Vagina (tissue), 2 donors: Measurements from ENCODE around the gene HRH3.

Source experiments
- CTCF ChIP-seq, 3 experiments: fragments of 450-650 bp in 2 of 3; fragments of 200-600 bp in 1 of 3; sonication (generic) in 1 of 3; IDR thresholded peaks; one replicate each; pipeline ENCODE4 v1.5.1; 2017 to 2019; ENCODE audit warnings: antibody characterized with exemption in 3 of 3, mild to moderate bottlenecking in 2 of 3, moderate library complexity in 2 of 3
- POLR2A ChIP-seq, 2 donors: fragments of 450-650 bp; IDR thresholded peaks; one replicate each; pipeline ENCODE4 v1.6.1; 2017; ENCODE audit warnings: antibody characterized with exemption in 2 of 2, mild to moderate bottlenecking in 2 of 2, moderate library complexity in 2 of 2
- POLR2AphosphoS5 ChIP-seq, 2 donors: sonication (generic); formaldehyde crosslinking; IDR thresholded peaks; one replicate each; pipeline ENCODE4 v1.9.0; 2017; ENCODE audit warnings: antibody characterized with exemption in 2 of 2, mild to moderate bottlenecking in 2 of 2, low read depth in 1 of 2; ENCODE audit not compliant: insufficient read depth in 1 of 2

GRCh38 chr20:62237801-62238568 lies 17.9 kb upstream of the HRH3 start, which contains the start of gene OSBPL2:
- TF ChIP-seq POLR2A (IDR thresholded peaks at IDR 0.05) (peak in 1 of 2 donors; percentile 31), CTCF (IDR thresholded peaks at IDR 0.05) (no peak), POLR2AphosphoS5 (IDR thresholded peaks at IDR 0.05; ENCODE audit: insufficient read depth in 1 of 2, low read depth in 1 of 2) (peak; percentile 73 to 87)
